ENCODE results near the gene MLLT1. TPM values are rescaled to one million over a fixed set of nuclear protein-coding genes. Genes with fewer than 3 reads are reported as not detected.

Gene MLLT1
- total RNA-seq, 1 experiment from 2014 or later: 58.3 TPM

- POLR2A ChIA-PET: no interaction called here
- no peak overlapping the region for H3K4me3 ChIP-seq (ENCODE audit: low read depth in 2 of 2, low read length in 2 of 2)
- CTCF ChIA-PET: no interaction called here
- H3K9me3 ChIP-seq (ENCODE audit: control insufficient read depth, insufficient read depth, low read depth, low read length): no peaks in the 10 kb centered on the region
- H3K4me1 ChIP-seq (ENCODE audit: control insufficient read depth, insufficient read depth, low read length): no peaks in the 10 kb centered on the region
- intact Hi-C loops (cut with micrococcal nuclease; ENCODE audit: unreplicated experiment): no loop called here
- no peaks in the 10 kb centered on the region for H3K36me3 ChIP-seq (ENCODE audit: control insufficient read depth, insufficient read depth, low read length)
- no peaks in the 10 kb centered on the region for H3K27me3 ChIP-seq (ENCODE audit: control insufficient read depth, insufficient read depth, low read length)
- no peak overlapping the region for H3K27ac ChIP-seq (ENCODE audit: low read length)
- no peak for ATAC-seq
- in situ Hi-C loops (cut with HindIII; ENCODE audit: low pct_unique_long_range_greater_than_20kb, low sequenced_read_pairs): no loop called here
- BruUV-seq (replicated peaks): no TSS peak
- DNase-seq (ENCODE audit: low read depth, low spot score): no peak
- no peak for TF ChIP-seq TCF7L2 (IDR thresholded peaks at IDR 0.05; ENCODE audit: low read depth, low read length)
- TF ChIP-seq REST (IDR thresholded peaks at IDR 0.05; ENCODE audit: insufficient read depth in 1 of 2, low read depth in 2 of 2, low read length in 1 of 2): no peak
- no peak for TF ChIP-seq POLR2AphosphoS5 (IDR thresholded peaks at IDR 0.05; ENCODE audit: low read depth, low read length)
- TF ChIP-seq SIN3A (IDR thresholded peaks at IDR 0.05; ENCODE audit: borderline replicate concordance, insufficient read depth, low read depth, low read length): no peak
- no peak for TF ChIP-seq CTCF (IDR thresholded peaks at IDR 0.05)
These were observed 46.5 kb downstream of the MLLT1 start for GRCh38 chr19:6233056-6233826.

GRCh38 chr19:6232601-6233055 is 47.1 kb downstream of the MLLT1 start:
- ChIA-PET POLR2A (no interaction called here), CTCF (no interaction called here)
- Histone ChIP-seq H3K9me3 (ENCODE audit: control insufficient read depth, insufficient read depth, low read depth, low read length) (no peaks in the 10 kb centered on the region), H3K4me1 (ENCODE audit: control insufficient read depth, insufficient read depth, low read length) (no peaks in the 10 kb centered on the region), H3K27me3 (ENCODE audit: control insufficient read depth, insufficient read depth, low read length) (no peaks in the 10 kb centered on the region), H3K36me3 (ENCODE audit: control insufficient read depth, insufficient read depth, low read length) (no peaks in the 10 kb centered on the region), H3K4me3 (ENCODE audit: low read depth in 2 of 2, low read length in 2 of 2) (no peak overlapping the region), H3K27ac (ENCODE audit: low read length) (no peak overlapping the region)
- in situ Hi-C loops (cut with HindIII; ENCODE audit: low pct_unique_long_range_greater_than_20kb, low sequenced_read_pairs) (no loop called here), intact Hi-C loops (cut with micrococcal nuclease; ENCODE audit: unreplicated experiment) (no loop called here)
- TF ChIP-seq POLR2AphosphoS5 (IDR thresholded peaks at IDR 0.05; ENCODE audit: low read depth, low read length): no peak
- no peak for TF ChIP-seq SIN3A (IDR thresholded peaks at IDR 0.05; ENCODE audit: borderline replicate concordance, insufficient read depth, low read depth, low read length)
- DNase-seq (ENCODE audit: low read depth, low spot score): no peak
- ATAC-seq: no peak
- no TSS peak for BruUV-seq (replicated peaks)

- ChIA-PET POLR2A (interaction anchor here (0.5 kb wide), 1 partner anchor 652 kb away, joined by 9 read pairs; no protein-coding TSS in a partner anchor), CTCF (no interaction called here)
- DNase-seq (ENCODE audit: low read depth, low spot score): no peak
- H3K27me3 ChIP-seq (ENCODE audit: control insufficient read depth, insufficient read depth, low read length): no peaks in the 10 kb centered on the region
- no peak for TF ChIP-seq CTCF (IDR thresholded peaks at IDR 0.05)
- no peak for TF ChIP-seq SIN3A (IDR thresholded peaks at IDR 0.05; ENCODE audit: borderline replicate concordance, insufficient read depth, low read depth, low read length)
- TF ChIP-seq REST (IDR thresholded peaks at IDR 0.05; ENCODE audit: insufficient read depth in 1 of 2, low read depth in 2 of 2, low read length in 1 of 2): no peak
- no peak for TF ChIP-seq POLR2AphosphoS5 (IDR thresholded peaks at IDR 0.05; ENCODE audit: low read depth, low read length)
- TF ChIP-seq TCF7L2 (IDR thresholded peaks at IDR 0.05; ENCODE audit: low read depth, low read length): no peak
- no peaks in the 10 kb centered on the region for H3K9me3 ChIP-seq (ENCODE audit: control insufficient read depth, insufficient read depth, low read depth, low read length)
- no TSS peak for BruUV-seq (replicated peaks)
- H3K36me3 ChIP-seq (ENCODE audit: control insufficient read depth, insufficient read depth, low read length): no peaks in the 10 kb centered on the region
- H3K4me3 ChIP-seq (ENCODE audit: low read depth in 2 of 2, low read length in 2 of 2): no peak overlapping the region
- no peak overlapping the region for H3K27ac ChIP-seq (ENCODE audit: low read length)
- in situ Hi-C loops (cut with HindIII; ENCODE audit: low pct_unique_long_range_greater_than_20kb, low sequenced_read_pairs): no loop called here
- intact Hi-C loops (cut with micrococcal nuclease; ENCODE audit: unreplicated experiment): no loop called here
- no peaks in the 10 kb centered on the region for H3K4me1 ChIP-seq (ENCODE audit: control insufficient read depth, insufficient read depth, low read length)
- no peak for ATAC-seq
These were observed 48.8 kb downstream of the MLLT1 start for GRCh38 chr19:6230991-6231448.

All from Panc1 (cell line).